ENCODE data around the gene ITGA1. TPM values are rescaled to one million over a fixed set of nuclear protein-coding genes. Genes with fewer than 3 reads are reported as not detected.

ITGA1 gene
- total and polyA plus RNA-seq, 2 of the 13 experiments (the other 11 are each of a cell fraction or from before 2014, with no cell fraction given), result 23.1 to 28.6 TPM

GRCh38 chr5:52799983-52800393, 12.3 kb downstream of the ITGA1 start (continued):
- no peak for TF ChIP-seq ELK4 (CRISPR knock-in tag; IDR thresholded peaks at IDR 0.05; ENCODE audit: borderline replicate concordance)
- TF ChIP-seq ZNF710 (CRISPR knock-in tag; IDR thresholded peaks at IDR 0.05; ENCODE audit: borderline replicate concordance), result no peak
- no peak for TF ChIP-seq SNAPC5 (CRISPR knock-in tag; IDR thresholded peaks at IDR 0.05; ENCODE audit: borderline replicate concordance)
- TF ChIP-seq SYNCRIP (IDR thresholded peaks at IDR 0.05; ENCODE audit: insufficient read depth, low read depth, low read length), result no peak
- TF ChIP-seq SMAD3 (CRISPR knock-in tag; IDR thresholded peaks at IDR 0.05), result peak; percentile 58; the same call in 1 of the 2 replicates
- TF ChIP-seq GRHL1 (CRISPR knock-in tag; conservative IDR thresholded peaks at IDR 0.05), result no peak
- no peak for TF ChIP-seq ZNF329 (CRISPR knock-in tag; IDR thresholded peaks at IDR 0.05; ENCODE audit: low read depth)
- TF ChIP-seq HBP1 (CRISPR knock-in tag; IDR thresholded peaks at IDR 0.05; ENCODE audit: low read depth), result 0 out of 2 replicates have a peak, but pooled peaks have one; percentile 2
- TF ChIP-seq ZBTB7A (CRISPR knock-in tag; IDR thresholded peaks at IDR 0.05), result no peak
- peak; percentile 70 for TF ChIP-seq TFDP2 (CRISPR knock-in tag; IDR thresholded peaks at IDR 0.05)
- peak; percentile 87 for TF ChIP-seq RBFOX2 (IDR thresholded peaks at IDR 0.05; ENCODE audit: low read depth, low read length)
- no peak for TF ChIP-seq ZNF430 (CRISPR knock-in tag; IDR thresholded peaks at IDR 0.05)
- no peak for TF ChIP-seq DNMT1 (CRISPR knock-in tag; IDR thresholded peaks at IDR 0.05)
- TF ChIP-seq ZIK1 (CRISPR knock-in tag; IDR thresholded peaks at IDR 0.05; ENCODE audit: borderline replicate concordance, low read depth), result no peak
- TF ChIP-seq EED (CRISPR knock-in tag; IDR thresholded peaks at IDR 0.05), result no peak
- TF ChIP-seq MAFF (IDR thresholded peaks at IDR 0.05; ENCODE audit: low read depth, low read length), result no peak
- no peak for TF ChIP-seq HOXA9 (CRISPR knock-in tag; IDR thresholded peaks at IDR 0.05; ENCODE audit: borderline replicate concordance)
- TF ChIP-seq SMC3 (IDR thresholded peaks at IDR 0.05; ENCODE audit: low read length), result no peak
- TF ChIP-seq ZBTB26 (CRISPR knock-in tag; IDR thresholded peaks at IDR 0.05; ENCODE audit: borderline replicate concordance), result 0 out of 2 replicates have a peak, but pooled peaks have one; percentile 12
- no peak for TF ChIP-seq EEA1 (CRISPR knock-in tag; IDR thresholded peaks at IDR 0.05; ENCODE audit: borderline replicate concordance)
- TF ChIP-seq NPAS2 (CRISPR knock-in tag; IDR thresholded peaks at IDR 0.05; ENCODE audit: borderline replicate concordance), result no peak

Data from HepG2 (cell line).